SU-DHL-6 (cell line): ENCODE data around the gene U2AF2.

Experiments used
- H2AFZ ChIP-seq: fragments of 200-600 bp; sonication (generic); 2 replicates; pipeline ENCODE4 v1.6.1; 2014; ENCODE audit warnings: low read depth, mild to moderate bottlenecking, moderate library complexity, mixed read lengths, antibody characterized with exemption, low read length; ENCODE audit not compliant: severe bottlenecking
- H3F3A ChIP-seq: fragments of 200-600 bp; shearing (Covaris generic); 2 replicates; pipeline ENCODE4 v1.6.0; 2016; ENCODE audit warnings: antibody characterized with exemption, mild to moderate bottlenecking; ENCODE audit not compliant: insufficient read depth
- H3K27ac ChIP-seq: fragments of 200-600 bp; sonication (generic); 2 replicates; pipeline ENCODE4 v1.5.1; 2016; ENCODE audit warnings: low read depth, mild to moderate bottlenecking, low read length, moderate library complexity, mixed read lengths
- H3K27me3 ChIP-seq: fragments of 200-600 bp; sonication (generic), shearing (Covaris generic); 2 replicates; pipeline ENCODE4 v1.6.0; 2014; ENCODE audit warnings: mild to moderate bottlenecking, low read length
- H3K36me3 ChIP-seq: fragments of 200-600 bp; sonication (generic); 2 replicates; pipeline ENCODE4 v1.6.1; 2014; ENCODE audit warnings: mild to moderate bottlenecking, low read length, mixed read lengths
- H3K4me2 ChIP-seq: fragments of 300-600, 200-600 bp; shearing (Covaris generic), sonication (generic); 2 replicates; pipeline ENCODE4 v1.6.0; 2014; ENCODE audit warnings: low read length, low read depth, mild to moderate bottlenecking; ENCODE audit not compliant: poor library complexity, severe bottlenecking
- H3K4me3 ChIP-seq: fragments of 200-600 bp; sonication (generic); 2 replicates; pipeline ENCODE4 v1.5.1; 2014; ENCODE audit warnings: antibody characterized with exemption, low read length, mild to moderate bottlenecking, mixed read lengths; ENCODE audit not compliant: insufficient read depth, poor library complexity, severe bottlenecking
- H3K79me2 ChIP-seq: fragments of 200-600 bp; sonication (generic); 2 replicates; pipeline ENCODE4 v1.6.1; 2014; ENCODE audit warnings: mild to moderate bottlenecking, low read length, moderate library complexity; ENCODE audit not compliant: insufficient read depth
- H3K9ac ChIP-seq: fragments of 200-600 bp; sonication (generic); 2 replicates; pipeline ENCODE4 v1.7.0; 2014; ENCODE audit warnings: mild to moderate bottlenecking, low read length
- H3K9me2 ChIP-seq: fragments of 200-600 bp; sonication (generic); replicated peaks from 2 replicates; pipeline ENCODE4 v1.6.1; 2014; ENCODE audit warnings: low read length; ENCODE audit not compliant: insufficient read depth
- H3K9me3 ChIP-seq: fragments of 200-600 bp; sonication (generic); 2 replicates; pipeline ENCODE4 v1.6.1; 2014; ENCODE audit warnings: low read length, mixed read lengths; ENCODE audit not compliant: insufficient read depth
- H4K20me1 ChIP-seq: fragments of 200-600 bp; sonication (generic); 2 replicates; pipeline ENCODE4 v1.6.1; 2014; ENCODE audit warnings: low read depth, mild to moderate bottlenecking, antibody characterized with exemption, low read length, moderate library complexity, mixed read lengths
- CTCF ChIP-seq: fragments of 200-600 bp; sonication (generic); IDR thresholded peaks from one replicate; pipeline ENCODE4 v1.5.1; 2017; ENCODE audit warnings: antibody characterized with exemption, mild to moderate bottlenecking, low read length, moderate library complexity; ENCODE audit not compliant: insufficient read depth, poor library complexity, severe bottlenecking
- EZH2phosphoT487 ChIP-seq: fragments of 200-600 bp; sonication (generic), shearing (Covaris generic); conservative IDR thresholded peaks from 2 replicates; pipeline ENCODE4 v1.6.1; 2018; ENCODE audit warnings: mild to moderate bottlenecking, antibody characterized with exemption, low read length, moderate library complexity, mixed read lengths

Gene U2AF2

GRCh38 chr19:55650602-55651230 is 4.1 kb upstream of the U2AF2 start:
- Histone ChIP-seq H3K9me2 (no peaks in the 10 kb centered on the region), H3K27ac (no peak overlapping the region), H3K36me3 (peaks cover 1% of the 10 kb centered on the region; the same call in 1 of the 2 replicates), H3K9ac (no peak overlapping the region), H3K4me3 (no peak overlapping the region), H4K20me1 (no peaks in the 10 kb centered on the region), H3K4me2 (no peak overlapping the region), H3K79me2 (peaks cover 7% of the 10 kb centered on the region), H3F3A (peaks cover 14% of the 10 kb centered on the region), H3K9me3 (no peaks in the 10 kb centered on the region), H3K27me3 (no peaks in the 10 kb centered on the region), H2AFZ (no peak overlapping the region)
- TF ChIP-seq EZH2phosphoT487: no peak
- no peak for TF ChIP-seq CTCF

DNA sequence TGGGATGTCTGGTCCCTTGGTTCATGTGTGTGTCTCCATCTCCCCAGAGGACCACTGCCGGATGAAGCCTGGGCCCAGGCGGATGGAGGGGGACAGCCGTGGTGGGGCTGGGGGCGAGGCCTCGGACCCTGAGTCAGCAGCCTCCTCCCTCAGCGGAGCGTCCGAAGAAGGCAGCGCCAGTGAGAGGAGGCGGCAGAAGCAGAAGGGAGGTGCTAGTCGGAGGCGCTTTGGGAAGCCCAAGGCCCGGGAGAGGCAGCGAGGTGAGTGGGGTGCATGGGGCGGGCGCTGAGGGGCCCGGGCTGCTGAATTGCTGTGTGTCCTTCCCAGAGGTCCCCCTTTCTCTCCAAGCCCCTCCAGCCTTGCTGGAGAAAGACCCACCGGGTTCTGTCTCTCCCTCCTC is 3.6 kb upstream of the U2AF2 start:
- H3K27me3 ChIP-seq: no peaks in the 10 kb centered on the region
- no peaks in the 10 kb centered on the region for H3K9me2 ChIP-seq
- peaks cover 10% of the 10 kb centered on the region for H3K79me2 ChIP-seq
- H4K20me1 ChIP-seq: no peaks in the 10 kb centered on the region
- H2AFZ ChIP-seq: no peak overlapping the region
- no peak for TF ChIP-seq EZH2phosphoT487
- no peak for TF ChIP-seq CTCF
- no peak overlapping the region for H3K9ac ChIP-seq
- H3F3A ChIP-seq: peaks cover 14% of the 10 kb centered on the region
- H3K36me3 ChIP-seq: peaks cover 6% of the 10 kb centered on the region; the same call in 1 of the 2 replicates
- no peak overlapping the region for H3K4me3 ChIP-seq
- no peaks in the 10 kb centered on the region for H3K9me3 ChIP-seq
- H3K27ac ChIP-seq: no peak overlapping the region
- H3K4me2 ChIP-seq: no peak overlapping the region

DNA sequence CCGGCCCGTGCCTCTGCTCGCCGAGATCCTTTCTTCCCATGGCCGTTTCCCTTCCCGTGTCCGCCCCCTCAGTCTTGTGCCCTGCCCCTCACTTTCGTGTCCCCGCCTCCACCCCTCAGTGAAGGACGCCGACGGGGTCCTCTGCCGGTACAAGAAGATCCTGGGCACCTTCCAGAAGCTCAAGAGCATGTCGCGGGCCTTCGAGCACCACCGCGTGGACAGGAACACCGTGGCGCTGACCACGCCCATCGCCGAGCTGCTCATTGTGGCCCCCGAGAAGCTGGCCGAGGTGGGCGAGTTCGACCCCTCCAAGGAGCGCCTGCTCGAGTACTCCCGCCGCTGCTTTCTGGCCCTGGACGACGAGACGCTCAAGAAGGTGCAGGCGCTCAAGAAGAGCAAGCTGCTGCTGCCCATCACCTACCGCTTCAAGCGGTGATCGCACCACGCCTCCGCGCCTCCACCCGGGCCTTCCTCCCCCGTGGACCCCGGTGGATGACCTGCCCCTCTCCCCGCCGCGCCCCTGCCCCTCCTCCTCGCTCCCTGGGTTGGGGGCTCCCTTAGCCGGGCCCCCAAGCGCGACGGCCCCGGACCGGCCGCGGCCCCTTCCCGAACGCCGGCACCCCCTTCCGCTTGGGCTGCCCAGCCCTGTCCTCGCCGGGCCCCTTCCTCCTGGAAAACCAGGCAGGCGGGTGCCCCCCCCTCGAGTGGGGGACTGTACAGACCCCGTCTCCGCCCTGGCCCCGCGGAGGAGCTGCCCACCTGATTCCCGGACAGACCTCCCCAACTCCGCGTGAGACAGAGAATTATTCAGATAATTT is 2.3 kb upstream of the U2AF2 start:
- peaks cover 6% of the 10 kb centered on the region; the same call in 1 of the 2 replicates for H3K36me3 ChIP-seq
- no peaks in the 10 kb centered on the region for H3K27me3 ChIP-seq
- H3K79me2 ChIP-seq: peaks cover 23% of the 10 kb centered on the region
- H4K20me1 ChIP-seq: peaks cover 7% of the 10 kb centered on the region; the same call in 1 of the 2 replicates
- no peak overlapping the region for H2AFZ ChIP-seq
- H3F3A ChIP-seq: peaks cover 6% of the 10 kb centered on the region; the same call in 1 of the 2 replicates
- no peak overlapping the region for H3K27ac ChIP-seq
- H3K4me3 ChIP-seq: no peak overlapping the region
- no peaks in the 10 kb centered on the region for H3K9me3 ChIP-seq
- H3K9ac ChIP-seq: no peak overlapping the region
- TF ChIP-seq CTCF (no peak), EZH2phosphoT487 (no peak)
- peak overlapping the region; percentile 19 for H3K4me2 ChIP-seq
- H3K9me2 ChIP-seq: no peaks in the 10 kb centered on the region
